GM21390 (cell line): Measurements from ENCODE around the gene SOWAHC.

Experiments
- ATAC-seq: cut with Tn5 transposase; IDR thresholded peaks from one replicate; pipeline ENCODE4 v1.9.1; 2021; ENCODE audit not compliant: unreplicated experiment

Gene SOWAHC

GRCh38 chr2:109644571-109645275 is 30.6 kb downstream of the SOWAHC start:
- ATAC-seq = no peak

DNA sequence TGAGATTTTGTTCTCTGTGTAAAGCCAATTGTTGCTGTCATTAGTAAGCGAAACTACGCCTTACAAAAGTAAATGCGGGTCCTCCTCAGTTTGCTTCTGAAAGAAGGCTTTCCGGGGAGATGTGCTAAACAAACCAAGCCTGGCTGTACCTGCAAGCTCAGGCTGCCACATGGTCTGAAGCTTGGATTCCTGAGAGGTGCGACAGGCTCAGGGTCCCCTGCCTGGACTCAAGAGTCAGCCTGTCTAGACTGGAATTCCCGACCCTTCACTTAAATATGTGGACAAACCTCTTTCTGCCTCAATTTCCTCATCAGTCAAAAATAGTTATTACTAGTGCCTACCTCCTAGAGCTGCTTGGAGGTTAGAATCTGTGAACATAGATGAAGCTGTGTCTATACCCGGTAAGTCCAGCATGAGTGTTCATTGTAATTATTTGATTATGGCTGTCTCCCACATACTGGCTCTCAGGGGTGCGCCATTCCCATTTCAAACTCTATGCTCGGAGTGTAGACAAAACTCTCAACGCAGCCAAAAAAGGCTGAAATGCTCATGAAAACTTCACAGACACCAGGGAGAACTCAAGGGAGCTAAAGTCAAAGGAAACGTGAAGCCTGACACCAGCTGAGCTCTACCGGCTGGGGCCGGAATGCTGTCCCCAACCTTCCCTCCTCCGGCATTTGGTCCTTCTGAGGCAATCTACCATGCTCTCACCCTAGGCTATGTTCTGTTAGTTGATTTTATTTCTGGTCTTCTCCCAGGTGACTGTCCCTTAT is 31.4 kb downstream of the SOWAHC start:
- ATAC-seq = no peak

DNA sequence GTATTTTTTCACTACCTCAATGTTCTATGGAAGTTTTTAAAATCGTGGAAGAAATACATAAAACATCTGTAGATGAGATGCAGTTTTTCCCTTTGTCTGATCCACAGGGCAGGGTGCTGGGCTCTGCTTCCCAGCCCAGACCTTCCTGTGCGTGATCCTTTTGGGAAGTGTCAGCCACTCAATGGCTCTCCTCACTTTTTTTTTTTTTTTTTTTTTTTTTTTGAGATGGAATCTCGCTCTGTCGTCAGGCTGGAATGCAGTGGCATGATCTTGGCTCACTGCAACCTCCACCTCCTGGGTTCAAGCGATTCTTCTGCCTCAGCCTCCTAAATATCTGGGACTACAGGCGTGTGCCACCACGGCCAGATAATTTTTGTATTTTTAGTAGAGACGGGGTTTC is 32.8 kb downstream of the SOWAHC start:
- ATAC-seq = no peak

DNA sequence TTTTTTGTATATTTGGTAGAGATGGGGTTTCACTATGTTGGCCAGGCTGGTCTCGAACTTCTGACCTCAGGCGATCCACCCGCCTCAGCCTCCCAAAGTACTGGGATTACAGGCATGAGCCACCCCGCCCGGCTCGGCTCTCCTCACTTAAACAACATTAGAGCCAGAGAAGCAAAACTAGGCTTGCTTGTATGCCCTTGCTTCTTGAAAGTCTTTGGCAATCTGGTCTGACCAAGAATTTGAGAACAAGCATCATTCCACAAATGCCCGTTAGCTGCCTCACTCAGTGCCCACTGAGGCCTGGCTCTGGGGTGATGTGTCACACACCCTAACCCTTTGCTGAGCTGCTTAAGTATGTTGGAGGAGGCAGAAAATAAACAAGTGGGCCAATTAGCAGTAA is 33.5 kb downstream of the SOWAHC start:
- ATAC-seq = no peak

GRCh38 chr2:109648041-109648527 is 33.9 kb downstream of the SOWAHC start:
- no peak for ATAC-seq

DNA sequence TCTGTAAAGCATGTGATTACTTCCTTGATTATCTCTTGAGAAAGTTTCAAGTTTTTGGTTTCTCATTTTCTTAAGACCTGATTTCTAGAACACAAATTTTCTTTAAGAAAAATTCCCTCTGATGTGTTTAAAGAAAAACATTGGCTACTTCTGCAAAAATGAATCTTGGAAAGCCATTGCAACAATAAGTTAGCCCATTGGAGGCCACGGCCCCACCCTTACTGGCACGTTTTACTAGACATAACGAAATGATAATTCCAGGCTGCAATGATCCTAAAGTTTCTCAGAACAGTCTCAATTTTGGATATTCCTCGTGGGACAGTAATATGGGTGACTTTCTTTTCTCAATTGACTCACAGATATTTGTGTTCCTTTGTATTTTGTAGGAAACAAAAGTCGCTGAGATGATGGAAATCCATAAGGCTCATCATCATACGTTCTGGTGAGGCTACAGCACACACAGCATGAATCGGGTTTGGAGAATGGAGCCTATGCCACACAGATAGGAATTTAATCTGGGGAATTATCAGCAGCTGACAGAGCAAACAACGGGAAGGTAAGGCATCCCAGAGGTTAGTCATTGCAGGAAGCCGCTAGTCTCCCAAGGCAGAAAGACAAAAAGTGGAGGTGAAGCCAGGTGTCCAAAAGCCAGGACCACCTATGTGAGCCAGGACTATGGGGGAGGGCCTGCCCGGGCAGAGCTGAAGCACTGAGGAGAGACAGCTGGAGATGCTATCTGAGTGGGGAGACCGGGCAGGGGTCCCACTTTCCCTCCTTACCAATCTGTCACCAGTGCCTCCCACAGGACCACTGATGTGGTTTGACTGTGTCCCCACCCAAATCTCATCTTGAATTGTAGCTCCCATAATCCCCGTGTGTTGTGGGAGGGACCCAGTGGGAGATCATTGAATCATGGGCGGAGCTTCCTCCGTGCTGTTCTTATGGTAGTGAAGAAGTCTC is 35.9 kb downstream of the SOWAHC start:
- no peak for ATAC-seq

- ATAC-seq = no peak
Measured at GRCh38 chr2:109654326-109655050, 40.3 kb downstream of the SOWAHC start.

GRCh38 chr2:109655287-109655686 is 41.1 kb downstream of the SOWAHC start:
- ATAC-seq = no peak

DNA sequence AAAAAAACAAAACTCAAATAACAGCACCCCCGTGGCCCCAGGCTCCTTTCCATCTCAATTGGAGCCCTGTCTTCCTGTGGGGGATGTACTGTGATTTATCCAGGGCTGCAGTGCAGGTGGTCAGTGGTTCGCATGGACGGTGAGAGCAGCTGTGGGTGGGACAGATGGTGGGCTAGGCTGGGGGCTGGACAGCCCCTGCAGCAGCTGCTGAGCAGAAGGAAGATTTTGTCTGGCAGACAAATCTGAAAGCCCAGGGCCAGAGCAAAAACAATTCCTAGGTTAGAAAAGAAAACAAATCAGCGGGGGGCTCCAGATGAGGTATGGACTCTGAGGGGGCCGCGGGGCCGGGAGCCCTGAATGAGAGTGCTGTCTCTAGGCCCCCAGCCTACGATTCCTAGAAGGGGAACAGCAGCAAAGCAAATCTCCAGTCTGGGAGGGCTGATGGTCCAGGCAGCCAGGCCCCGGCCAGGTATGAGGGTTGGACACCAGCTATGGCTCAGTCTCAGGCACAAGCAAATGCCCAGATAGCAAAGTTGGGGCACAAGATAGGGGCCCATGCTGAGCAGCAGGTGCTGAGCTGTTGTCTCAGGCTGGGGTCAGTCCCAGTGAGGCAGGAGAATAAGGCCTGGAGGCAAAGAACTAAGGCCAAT is 45.4 kb downstream of the SOWAHC start:
- ATAC-seq = no peak

- no peak for ATAC-seq
Measured at GRCh38 chr2:109660046-109660860, 46.1 kb downstream of the SOWAHC start.

GRCh38 chr2:109662889-109663288 is 48.7 kb downstream of the SOWAHC start:
- no peak for ATAC-seq

DNA sequence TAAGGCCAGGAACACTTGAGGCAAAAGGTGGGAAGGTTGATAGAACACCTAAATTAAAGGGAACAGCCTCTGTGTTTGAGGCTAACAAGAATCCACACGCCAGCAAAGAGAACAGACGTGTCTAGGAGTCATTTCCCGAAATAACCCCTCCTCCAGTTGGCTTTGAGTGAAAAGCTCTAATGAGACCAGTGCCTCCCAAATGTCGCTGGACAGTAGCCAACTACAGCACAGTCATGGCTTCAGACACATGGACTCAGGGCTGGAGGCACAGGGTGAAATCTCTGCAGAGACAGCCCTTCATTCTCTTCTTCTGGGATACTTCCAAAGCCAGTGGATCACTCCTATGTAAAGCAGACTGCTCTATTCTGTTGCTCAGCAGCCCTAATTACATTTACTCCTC is 49.6 kb downstream of the SOWAHC start:
- ATAC-seq = no peak

- no peak for ATAC-seq
Measured at GRCh38 chr2:109666466-109666865, 52.3 kb downstream of the SOWAHC start.
